ENCODE results near the gene PHRF1.

The PHRF1 gene

DNA sequence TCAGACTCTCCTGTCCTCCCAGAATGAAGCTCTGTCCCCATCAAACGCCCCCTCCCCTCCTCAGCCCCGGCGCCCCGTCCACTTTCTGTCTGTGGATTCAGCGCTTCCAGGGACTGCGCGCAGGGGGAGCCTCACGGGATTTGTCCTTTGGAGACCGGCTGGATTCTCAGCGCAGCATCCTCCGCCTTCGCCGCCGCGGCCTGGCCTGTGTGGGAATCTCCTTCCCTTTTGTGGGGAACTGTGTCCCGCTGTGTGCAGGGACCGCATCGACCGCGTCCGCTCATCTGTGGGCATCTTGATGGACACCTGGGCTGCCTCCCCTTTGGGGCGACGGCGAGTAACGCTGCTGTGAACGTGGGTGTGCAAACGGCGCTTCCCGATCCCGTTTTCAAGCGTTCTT lies 51.8 kb downstream of the PHRF1 start:
- TF ChIP-seq, protein P1, sequence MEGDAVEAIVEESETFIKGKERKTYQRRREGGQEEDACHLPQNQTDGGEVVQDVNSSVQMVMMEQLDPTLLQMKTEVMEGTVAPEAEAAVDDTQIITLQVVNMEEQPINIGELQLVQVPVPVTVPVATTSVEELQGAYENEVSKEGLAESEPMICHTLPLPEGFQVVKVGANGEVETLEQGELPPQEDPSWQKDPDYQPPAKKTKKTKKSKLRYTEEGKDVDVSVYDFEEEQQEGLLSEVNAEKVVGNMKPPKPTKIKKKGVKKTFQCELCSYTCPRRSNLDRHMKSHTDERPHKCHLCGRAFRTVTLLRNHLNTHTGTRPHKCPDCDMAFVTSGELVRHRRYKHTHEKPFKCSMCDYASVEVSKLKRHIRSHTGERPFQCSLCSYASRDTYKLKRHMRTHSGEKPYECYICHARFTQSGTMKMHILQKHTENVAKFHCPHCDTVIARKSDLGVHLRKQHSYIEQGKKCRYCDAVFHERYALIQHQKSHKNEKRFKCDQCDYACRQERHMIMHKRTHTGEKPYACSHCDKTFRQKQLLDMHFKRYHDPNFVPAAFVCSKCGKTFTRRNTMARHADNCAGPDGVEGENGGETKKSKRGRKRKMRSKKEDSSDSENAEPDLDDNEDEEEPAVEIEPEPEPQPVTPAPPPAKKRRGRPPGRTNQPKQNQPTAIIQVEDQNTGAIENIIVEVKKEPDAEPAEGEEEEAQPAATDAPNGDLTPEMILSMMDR (IDR thresholded peaks at IDR 0.05; ENCODE audit: low read depth, low read length), result no peak
- no peak for DNase-seq (ENCODE audit: extremely low read depth, low read depth)

DNA sequence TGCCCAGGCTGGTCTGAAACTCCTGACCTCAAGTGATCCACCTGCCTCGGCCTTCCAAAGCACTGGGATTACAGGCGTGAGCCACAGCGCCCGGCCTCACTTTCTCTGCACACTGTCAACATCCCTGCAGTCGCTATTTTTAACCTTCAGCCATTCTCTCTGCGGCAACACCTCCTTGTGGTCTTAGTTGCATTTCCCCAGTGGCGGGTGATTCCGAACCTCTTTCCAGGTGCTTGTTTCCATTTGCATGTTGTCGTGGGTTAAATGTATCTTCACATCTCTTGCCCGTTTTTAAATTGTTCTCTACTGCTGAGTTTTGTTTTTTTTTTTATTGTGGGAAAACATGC lies 52.9 kb downstream of the PHRF1 start:
- TF ChIP-seq, protein P1 (IDR thresholded peaks at IDR 0.05; ENCODE audit: low read depth, low read length), result no peak
- DNase-seq (ENCODE audit: extremely low read depth, low read depth), result no peak

DNA sequence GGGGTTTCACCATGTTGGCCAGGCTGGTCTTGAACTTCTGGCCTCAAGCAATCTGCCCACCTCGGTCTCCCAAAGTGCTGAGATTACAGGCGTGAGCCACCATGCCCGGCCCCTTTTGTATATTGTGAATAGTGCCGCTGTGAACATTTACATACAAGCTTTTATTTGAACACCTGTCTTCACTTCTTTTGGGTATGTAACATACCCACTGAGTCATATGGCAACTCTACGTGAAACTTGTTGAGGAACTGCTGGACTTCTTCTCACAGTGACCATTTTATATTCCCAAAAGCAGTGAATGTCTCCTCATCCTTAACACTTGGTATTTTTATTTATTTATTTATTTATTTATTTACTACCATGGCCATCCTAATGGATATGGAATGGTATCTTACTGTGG lies 54.6 kb downstream of the PHRF1 start:
- TF ChIP-seq, protein P1 (IDR thresholded peaks at IDR 0.05; ENCODE audit: low read depth, low read length), result no peak
- DNase-seq (ENCODE audit: extremely low read depth, low read depth), result no peak

DNA sequence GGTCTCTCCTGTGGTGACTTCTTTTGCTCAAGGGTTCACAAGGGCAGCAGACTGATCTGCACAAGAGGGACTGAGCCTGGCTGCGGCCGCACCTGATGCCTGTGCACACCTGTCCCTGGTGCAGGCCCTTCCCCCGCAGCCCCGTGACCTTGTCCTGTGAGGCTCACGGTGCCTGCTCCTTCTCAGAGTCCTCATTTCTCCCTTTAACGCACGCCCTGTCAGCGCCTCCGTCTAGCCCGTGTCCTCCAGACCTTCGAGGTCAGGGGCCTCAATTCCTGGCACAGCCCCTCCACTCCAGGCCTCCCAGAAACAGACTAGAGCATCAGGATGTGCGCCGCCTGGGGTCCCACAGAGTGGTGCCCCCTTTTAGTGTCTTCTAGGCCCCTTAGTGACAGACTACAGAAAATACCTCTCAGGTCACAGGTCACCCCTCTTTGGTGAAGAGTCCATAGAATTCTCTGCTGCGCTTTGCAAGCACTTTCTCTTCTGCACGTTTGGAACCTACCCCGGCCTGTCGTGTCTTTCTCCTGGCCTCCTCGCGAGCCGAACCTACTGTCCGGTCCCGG lies 59.8 kb downstream of the PHRF1 start:
- TF ChIP-seq, protein P1 (IDR thresholded peaks at IDR 0.05; ENCODE audit: low read depth, low read length), result no peak
- DNase-seq (ENCODE audit: extremely low read depth, low read depth), result no peak

DNA sequence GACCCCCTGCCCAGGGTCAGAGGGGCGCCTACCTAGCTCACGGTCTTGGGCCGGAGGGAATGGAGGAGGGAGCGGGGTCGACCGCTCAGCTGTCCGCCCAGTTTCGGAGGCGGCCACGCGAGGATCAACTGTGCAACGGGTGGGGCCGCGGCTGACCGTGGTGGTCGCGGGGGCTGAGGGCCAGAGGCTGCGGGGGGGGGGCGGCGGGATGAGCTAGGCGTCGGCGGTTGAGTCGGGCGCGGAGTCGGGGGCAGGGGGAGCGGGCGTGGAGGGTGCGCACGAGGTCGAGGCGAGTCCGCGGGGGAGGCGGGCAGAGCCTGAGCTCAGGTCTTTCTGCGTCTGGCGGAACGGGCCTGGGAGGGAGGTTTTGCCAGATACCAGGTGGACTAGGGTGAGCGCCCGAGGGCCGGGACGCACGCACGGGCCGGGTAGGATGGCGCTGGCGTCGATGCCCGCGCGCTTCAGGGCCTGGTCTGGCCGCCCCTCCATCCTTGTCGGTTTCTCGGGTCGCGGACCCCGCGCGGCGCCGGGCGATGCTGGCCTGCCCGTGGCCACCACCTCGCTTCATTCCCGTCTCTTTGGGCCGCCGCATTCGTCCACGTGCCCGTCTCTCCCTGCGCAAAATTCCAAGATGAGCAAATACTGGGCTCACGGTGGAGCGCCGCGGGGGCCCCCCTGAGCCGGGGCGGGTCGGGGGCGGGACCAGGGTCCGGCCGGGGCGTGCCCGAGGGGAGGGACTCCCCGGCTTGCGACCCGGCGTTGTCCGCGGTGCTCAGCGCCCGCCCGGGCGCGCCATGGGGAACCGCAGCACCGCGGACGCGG lies 60.5 kb downstream of the PHRF1 start, which contains the start of gene DRD4:
DRD4 (plus strand) TSS at position 759 of the 822 bp plus-strand sequence; CDS start at position 795, 36 bp downstream.
- no peak for DNase-seq (ENCODE audit: extremely low read depth, low read depth)
- TF ChIP-seq, protein P1 (IDR thresholded peaks at IDR 0.05; ENCODE audit: low read depth, low read length), result no peak

DNA sequence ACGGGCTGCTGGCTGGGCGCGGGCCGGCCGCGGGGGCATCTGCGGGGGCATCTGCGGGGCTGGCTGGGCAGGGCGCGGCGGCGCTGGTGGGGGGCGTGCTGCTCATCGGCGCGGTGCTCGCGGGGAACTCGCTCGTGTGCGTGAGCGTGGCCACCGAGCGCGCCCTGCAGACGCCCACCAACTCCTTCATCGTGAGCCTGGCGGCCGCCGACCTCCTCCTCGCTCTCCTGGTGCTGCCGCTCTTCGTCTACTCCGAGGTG lies 61.0 kb downstream of the PHRF1 start:
- TF ChIP-seq, protein P1 (IDR thresholded peaks at IDR 0.05; ENCODE audit: low read depth, low read length), result no peak
- DNase-seq (ENCODE audit: extremely low read depth, low read depth), result no peak

DNA sequence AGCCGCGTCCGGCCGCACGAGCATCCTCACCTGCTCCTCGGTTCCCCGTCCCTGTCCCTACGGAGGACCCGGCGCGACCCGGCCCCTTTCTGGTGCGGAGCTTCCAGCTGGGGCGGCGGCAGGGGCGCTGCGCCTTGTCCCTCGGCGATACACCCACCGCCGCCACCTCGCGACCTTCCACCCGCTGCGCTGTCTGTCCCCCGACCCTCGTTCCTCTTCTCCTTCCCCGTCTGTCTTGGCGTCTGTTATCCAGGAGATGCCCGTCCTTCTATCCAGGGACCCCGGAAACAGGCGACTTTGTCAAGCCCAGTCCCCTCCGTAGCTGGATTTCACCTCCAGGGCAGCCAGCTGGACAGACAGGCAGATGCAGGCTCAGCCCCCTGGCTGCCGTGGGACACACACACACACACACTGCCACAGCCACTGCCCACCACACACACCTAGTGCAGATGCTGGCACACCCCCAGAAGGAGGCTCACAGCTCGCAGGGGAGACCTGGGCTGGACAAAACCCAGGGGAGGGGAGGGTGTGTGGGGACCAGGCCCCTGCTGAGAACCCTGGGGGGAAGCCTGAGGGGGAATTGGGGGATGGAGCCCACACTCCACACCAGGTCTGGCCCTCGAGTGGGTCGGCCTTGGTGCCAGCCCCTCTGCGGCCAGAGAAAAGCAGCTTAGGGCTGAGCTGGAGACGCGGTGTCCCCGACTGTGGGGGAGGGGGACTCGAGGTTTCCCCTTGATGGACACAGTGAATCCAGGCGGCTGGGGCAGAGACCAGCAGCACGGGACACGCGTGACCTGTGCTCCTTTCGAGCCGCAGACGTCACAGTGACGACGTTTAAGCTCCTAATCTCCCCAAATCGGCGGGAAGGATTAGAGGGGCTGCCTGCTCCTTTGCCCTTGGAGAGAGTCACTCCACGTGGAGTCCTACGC lies 61.6 kb downstream of the PHRF1 start:
- DNase-seq (ENCODE audit: extremely low read depth, low read depth), result no peak
- TF ChIP-seq, protein P1 (IDR thresholded peaks at IDR 0.05; ENCODE audit: low read depth, low read length), result no peak
